Tibial nerve (tissue), 4 donors: ENCODE data around the gene EPB41. TPM values are rescaled to one million over a fixed set of nuclear protein-coding genes. Genes with fewer than 3 reads are reported as not detected.

ENCODE experiments used
- DNase-seq, 2 donors: peaks; one replicate each; pipeline ENCODE4 v3.0.0-alpha.2; 2019; ENCODE audit warnings: low spot score in 2 of 2
- H3K27ac ChIP-seq, 4 donors: fragments of 200-600 bp; sonication (generic) in 3 of 4; one replicate each; pipeline ENCODE4 v1.5.1; 2017 to 2019; ENCODE audit warnings: mild to moderate bottlenecking in 1 of 4
- H3K27me3 ChIP-seq, 2 donors: fragments of 200-600 bp; sonication (generic) in 1 of 2; one replicate each; pipeline versions ENCODE4 v1.5.1 to v1.6.0; 2017 to 2019
- H3K36me3 ChIP-seq, 3 donors: fragments of 200-600 bp; sonication (generic); one replicate each; pipeline ENCODE4 v1.5.1; 2018 to 2019
- H3K4me1 ChIP-seq, 4 donors: fragments of 200-600 bp; sonication (generic) in 3 of 4; one replicate each; pipeline ENCODE4 v1.5.1; 2017 to 2019
- H3K4me3 ChIP-seq, 4 donors: fragments of 200-600 bp; sonication (generic) in 3 of 4; one replicate each; pipeline ENCODE4 v1.5.1; 2017 to 2019; ENCODE audit warnings: mild to moderate bottlenecking in 1 of 4, moderate library complexity in 1 of 4
- H3K9me3 ChIP-seq, 4 donors: fragments of 200-600 bp; sonication (generic) in 3 of 4; one replicate each; pipeline ENCODE4 v1.5.1; 2017 to 2019
- CTCF ChIP-seq, 5 experiments: fragments of 200-600 bp in 3 of 5; fragments of 450-650 bp in 2 of 5; sonication (generic) in 3 of 5; IDR thresholded peaks; one replicate each; pipeline ENCODE4 v1.5.1; 2016 to 2019; ENCODE audit warnings: antibody characterized with exemption in 5 of 5, mild to moderate bottlenecking in 3 of 5, moderate library complexity in 2 of 5
- EP300 ChIP-seq, 2 donors: sonication (generic); formaldehyde crosslinking; IDR thresholded peaks; one replicate each; pipeline ENCODE4 v1.6.1; 2017; ENCODE audit warnings: antibody characterized with exemption in 2 of 2, mild to moderate bottlenecking in 1 of 2
- POLR2A ChIP-seq, 2 donors: fragments of 450-650 bp; IDR thresholded peaks; one replicate each; pipeline ENCODE4 v1.6.1; 2017; ENCODE audit warnings: antibody characterized with exemption in 2 of 2, mild to moderate bottlenecking in 2 of 2, moderate library complexity in 2 of 2
- WGBS, 2 donors: methylation state at CpG; one replicate each; pipeline ENCODE4 v1.1.5; 2018; 5-methylcytosine and 5-hydroxymethylcytosine counted together
- total RNA-seq, 4 donors: library from RNA; depleted of rRNA; stranded (reverse); fragments of >200 nt; gene quantifications; one replicate each; pipeline ENCODE4 v1.1.0, GENCODE V29; 2016

Gene EPB41
- total RNA-seq, 4 donors from 2014 or later = 13.9 to 22.1 (median 16.0) TPM

- no peaks in the 10 kb centered on the region for H3K36me3 ChIP-seq
- H3K27me3 ChIP-seq = peaks cover 0 to 9% of the 10 kb centered on the region in 2 donors
- no peaks in the 10 kb centered on the region for H3K9me3 ChIP-seq
- H3K4me3 ChIP-seq = no peak overlapping the region
- no peak for DNase-seq
- TF ChIP-seq EP300 (IDR thresholded peaks at IDR 0.05) (no peak), POLR2A (IDR thresholded peaks at IDR 0.05) (no peak), CTCF (IDR thresholded peaks at IDR 0.05) (no peak)
- 56 to 62% methylated on average over 2 of the region's 2 CpGs for WGBS, 2 donors
- peaks cover 0 to 19% (median 10%) of the 10 kb centered on the region in 4 donors for H3K4me1 ChIP-seq
- no peak overlapping the region for H3K27ac ChIP-seq
These were observed 23.1 kb upstream of the EPB41 start for GRCh38 chr1:28891256-28891655.

DNA sequence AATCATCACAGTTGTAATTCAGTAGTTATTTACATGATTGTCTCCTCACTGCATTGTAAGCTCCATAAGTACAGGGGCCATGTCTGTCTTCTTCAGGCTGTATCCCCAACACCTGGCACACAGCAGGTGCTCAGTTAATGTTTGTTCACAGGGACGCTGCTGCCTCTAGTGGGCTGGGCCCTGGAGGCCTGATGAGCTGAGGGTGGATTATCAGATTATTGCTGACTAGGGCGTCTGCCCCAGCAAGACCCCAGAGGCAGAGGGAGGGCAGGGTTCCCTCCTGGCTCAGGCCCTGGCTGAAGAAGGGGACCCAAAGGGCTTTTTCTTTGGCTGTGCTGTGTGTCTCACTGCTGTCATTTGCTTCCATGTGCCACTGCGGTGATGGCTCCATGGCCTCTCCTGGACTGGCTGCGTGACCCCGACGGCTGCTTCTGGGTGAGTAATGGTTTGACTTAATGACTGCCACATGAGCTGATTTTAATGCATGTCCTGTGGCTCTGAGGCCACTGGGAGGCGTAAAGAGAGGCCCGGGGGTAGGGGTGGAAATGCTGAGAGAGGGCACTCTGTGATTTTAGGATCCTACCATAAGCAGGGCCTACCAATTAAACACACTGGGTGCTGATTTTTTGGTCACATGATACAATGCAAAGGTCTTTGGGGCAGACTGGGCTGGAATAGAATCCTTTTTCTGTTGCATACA, 20.8 kb upstream of the EPB41 start:
- DNase-seq = no peak
- TF ChIP-seq EP300 (IDR thresholded peaks at IDR 0.05) (no peak), CTCF (IDR thresholded peaks at IDR 0.05) (no peak), POLR2A (IDR thresholded peaks at IDR 0.05) (no peak)
- no peaks in the 10 kb centered on the region for H3K27me3 ChIP-seq
- no peak overlapping the region for H3K4me3 ChIP-seq
- H3K27ac ChIP-seq = no peak overlapping the region
- 48 to 69% methylated on average over 7 to 8 of the region's 8 CpGs for WGBS, 2 donors
- H3K9me3 ChIP-seq = no peaks in the 10 kb centered on the region
- no peaks in the 10 kb centered on the region for H3K36me3 ChIP-seq
- peaks cover 0 to under 1% (median 0%) of the 10 kb centered on the region in 4 donors for H3K4me1 ChIP-seq

GRCh38 chr1:28894785-28895184, 19.6 kb upstream of the EPB41 start:
- peaks cover 0 to 10% (median 0%) of the 10 kb centered on the region in 4 donors for H3K4me1 ChIP-seq
- H3K36me3 ChIP-seq = no peaks in the 10 kb centered on the region
- no peak for TF ChIP-seq EP300 (IDR thresholded peaks at IDR 0.05)
- TF ChIP-seq CTCF (IDR thresholded peaks at IDR 0.05) = no peak
- no peak for TF ChIP-seq POLR2A (IDR thresholded peaks at IDR 0.05)
- H3K9me3 ChIP-seq = no peaks in the 10 kb centered on the region
- no peaks in the 10 kb centered on the region for H3K27me3 ChIP-seq
- 52 to 55% methylated on average over 2 of the region's 2 CpGs for WGBS, 2 donors
- H3K27ac ChIP-seq = no peak overlapping the region
- no peak for DNase-seq
- H3K4me3 ChIP-seq = no peak overlapping the region

DNA sequence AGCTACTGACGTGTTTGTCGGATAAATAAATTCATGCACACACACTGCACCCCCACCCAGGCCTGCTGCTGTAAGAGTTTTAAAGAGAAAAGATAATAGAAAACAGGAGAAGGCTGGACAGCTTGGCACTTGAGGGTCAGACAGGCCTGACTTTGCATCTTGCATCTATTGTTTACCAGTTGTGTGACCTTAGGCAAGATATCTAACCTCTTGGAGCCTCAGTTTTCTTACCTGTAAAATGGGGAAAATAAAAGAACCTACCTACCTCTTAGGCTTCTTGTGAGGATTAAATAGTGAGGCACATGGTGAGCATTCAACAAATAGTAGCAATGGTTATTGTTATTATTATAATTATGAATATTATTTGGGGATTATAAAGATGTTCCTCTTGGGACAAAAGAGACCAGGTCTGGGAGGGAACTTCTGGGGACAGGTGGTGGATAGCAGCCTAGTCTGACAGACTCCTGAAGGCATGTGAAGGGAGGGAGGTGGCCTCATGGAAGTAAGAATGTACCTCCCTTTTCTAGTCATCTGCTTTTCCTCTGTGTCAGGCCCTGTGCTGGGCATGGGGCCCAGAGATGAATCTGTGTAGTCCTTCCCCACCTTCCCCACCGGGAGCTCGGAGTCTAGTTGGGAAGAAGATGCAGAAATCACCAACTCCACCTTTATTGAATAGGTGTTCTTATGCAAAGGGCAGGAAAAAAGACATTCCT, 18.3 kb upstream of the EPB41 start:
- H3K4me3 ChIP-seq = no peak overlapping the region
- H3K27me3 ChIP-seq = no peaks in the 10 kb centered on the region
- H3K36me3 ChIP-seq = no peaks in the 10 kb centered on the region
- H3K9me3 ChIP-seq = no peaks in the 10 kb centered on the region
- DNase-seq = no peak
- TF ChIP-seq CTCF (IDR thresholded peaks at IDR 0.05) = no peak
- no peak for TF ChIP-seq POLR2A (IDR thresholded peaks at IDR 0.05)
- TF ChIP-seq EP300 (IDR thresholded peaks at IDR 0.05) = no peak
- H3K27ac ChIP-seq = no peak overlapping the region
- 76 to 77% methylated on average over 4 of the region's 4 CpGs for WGBS, 2 donors
- peaks cover 0 to 10% (median 0%) of the 10 kb centered on the region in 4 donors for H3K4me1 ChIP-seq

DNA sequence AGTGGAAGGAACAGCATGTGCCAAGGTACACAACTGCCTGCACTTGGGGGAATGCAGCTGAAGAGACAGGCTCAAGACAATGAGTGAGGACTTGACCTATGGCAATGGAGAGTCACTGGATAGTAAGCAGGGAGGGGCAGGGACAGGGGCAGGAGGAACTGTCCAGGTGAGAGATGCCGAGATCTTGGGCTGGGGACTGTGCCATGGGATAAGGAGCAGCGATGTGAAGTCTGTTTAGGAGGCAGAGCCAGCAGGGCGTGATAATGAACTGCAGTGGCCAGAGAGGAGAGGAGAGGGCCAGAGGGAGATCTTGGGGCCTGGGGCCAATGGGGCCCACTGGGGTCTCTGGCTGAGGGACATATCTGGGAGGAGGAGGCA, 17.8 kb upstream of the EPB41 start:
- TF ChIP-seq CTCF (IDR thresholded peaks at IDR 0.05) (no peak), EP300 (IDR thresholded peaks at IDR 0.05) (no peak), POLR2A (IDR thresholded peaks at IDR 0.05) (no peak)
- Histone ChIP-seq H3K27me3 (no peaks in the 10 kb centered on the region), H3K4me1 (peaks cover 0 to 10% (median 0%) of the 10 kb centered on the region in 4 donors), H3K36me3 (no peaks in the 10 kb centered on the region), H3K9me3 (no peaks in the 10 kb centered on the region), H3K4me3 (no peak overlapping the region), H3K27ac (no peak overlapping the region)
- DNase-seq = no peak
- WGBS, 2 donors = 57 to 59% methylated on average over 3 of the region's 3 CpGs
